SK-N-SH treated with all-trans-retinoic acid at 6 μM for 48 hours (cell line): ENCODE results near the gene TMOD3.

ENCODE experiments used
- ARNTL ChIP-seq: fragments of 450-650 bp; formaldehyde crosslinking; IDR thresholded peaks from 2 replicates; pipeline ENCODE4 v1.5.0; 2020; ENCODE audit warnings: low read depth, mild to moderate bottlenecking, moderate library complexity, borderline replicate concordance
- CREB5 ChIP-seq: fragments of 250-450 bp; sonication (Bioruptor Pico); IDR thresholded peaks from 2 replicates; pipeline ENCODE4 v1.5.1; 2020; ENCODE audit warnings: low read depth, mild to moderate bottlenecking, moderate library complexity
- ISL1 ChIP-seq: fragments of 250-450 bp; sonication (Bioruptor Pico); IDR thresholded peaks from 2 replicates; pipeline ENCODE4 v2.1.2; 2022; ENCODE audit warnings: mild to moderate bottlenecking, moderate library complexity
- PATZ1 ChIP-seq: fragments of 250-450 bp; sonication (Bioruptor Pico); IDR thresholded peaks from 2 replicates; pipeline ENCODE4 v1.8.0; 2020; ENCODE audit warnings: mild to moderate bottlenecking, moderate library complexity, borderline replicate concordance
- POU6F1 ChIP-seq: fragments of 250-450 bp; sonication (Bioruptor Pico); IDR thresholded peaks from 2 replicates; pipeline ENCODE4 v1.8.0; 2021; ENCODE audit warnings: low read depth, mild to moderate bottlenecking, moderate library complexity, borderline replicate concordance
- RARB ChIP-seq: fragments of 250-450 bp; sonication (Bioruptor Pico); IDR thresholded peaks from 2 replicates; pipeline ENCODE4 v1.8.0; 2021; ENCODE audit warnings: mild to moderate bottlenecking, moderate library complexity
- ZC3H10 ChIP-seq: fragments of 250-450 bp; sonication (Bioruptor Pico); IDR thresholded peaks from 2 replicates; pipeline ENCODE4 v1.5.1; 2021; ENCODE audit warnings: mild to moderate bottlenecking, moderate library complexity
- TF ChIP-seq, protein P1 (sequence below): fragments of 250-450 bp; sonication (Bioruptor Pico); IDR thresholded peaks from 2 replicates; pipeline ENCODE4 v1.5.0; 2020; ENCODE audit warnings: mild to moderate bottlenecking, moderate library complexity
- TF ChIP-seq, protein P2 (sequence below): fragments of 250-450 bp; sonication (Bioruptor Pico); IDR thresholded peaks from 2 replicates; pipeline ENCODE4 v1.5.1; 2021; ENCODE audit warnings: mild to moderate bottlenecking, moderate library complexity

DNA sequence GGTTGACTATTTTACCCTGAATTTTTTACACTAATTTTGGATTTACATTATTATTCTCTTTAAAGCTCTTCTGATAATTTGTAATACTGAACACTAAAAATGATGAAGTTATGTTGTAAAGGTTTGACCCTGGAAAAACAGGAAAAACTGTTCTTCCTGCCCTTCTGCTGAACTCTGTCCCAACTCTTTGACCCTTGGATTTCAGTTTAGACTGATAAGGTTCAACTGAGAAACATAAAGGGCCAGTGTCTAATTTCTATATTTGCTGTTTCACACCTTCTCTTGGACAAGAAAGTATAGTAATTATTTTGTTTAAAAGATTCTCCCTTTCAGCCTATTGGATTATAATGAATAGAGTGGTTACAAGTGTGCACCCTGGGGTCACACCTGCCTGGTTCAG lies 12.8 kb upstream of the TMOD3 start:
- TF ChIP-seq PATZ1 (CRISPR knock-in tag): no peak
- no peak for TF ChIP-seq RARB
- TF ChIP-seq POU6F1 (CRISPR knock-in tag): no peak
- TF ChIP-seq ZC3H10 (CRISPR knock-in tag): no peak
- TF ChIP-seq ARNTL: no peak
- TF ChIP-seq, protein P1, sequence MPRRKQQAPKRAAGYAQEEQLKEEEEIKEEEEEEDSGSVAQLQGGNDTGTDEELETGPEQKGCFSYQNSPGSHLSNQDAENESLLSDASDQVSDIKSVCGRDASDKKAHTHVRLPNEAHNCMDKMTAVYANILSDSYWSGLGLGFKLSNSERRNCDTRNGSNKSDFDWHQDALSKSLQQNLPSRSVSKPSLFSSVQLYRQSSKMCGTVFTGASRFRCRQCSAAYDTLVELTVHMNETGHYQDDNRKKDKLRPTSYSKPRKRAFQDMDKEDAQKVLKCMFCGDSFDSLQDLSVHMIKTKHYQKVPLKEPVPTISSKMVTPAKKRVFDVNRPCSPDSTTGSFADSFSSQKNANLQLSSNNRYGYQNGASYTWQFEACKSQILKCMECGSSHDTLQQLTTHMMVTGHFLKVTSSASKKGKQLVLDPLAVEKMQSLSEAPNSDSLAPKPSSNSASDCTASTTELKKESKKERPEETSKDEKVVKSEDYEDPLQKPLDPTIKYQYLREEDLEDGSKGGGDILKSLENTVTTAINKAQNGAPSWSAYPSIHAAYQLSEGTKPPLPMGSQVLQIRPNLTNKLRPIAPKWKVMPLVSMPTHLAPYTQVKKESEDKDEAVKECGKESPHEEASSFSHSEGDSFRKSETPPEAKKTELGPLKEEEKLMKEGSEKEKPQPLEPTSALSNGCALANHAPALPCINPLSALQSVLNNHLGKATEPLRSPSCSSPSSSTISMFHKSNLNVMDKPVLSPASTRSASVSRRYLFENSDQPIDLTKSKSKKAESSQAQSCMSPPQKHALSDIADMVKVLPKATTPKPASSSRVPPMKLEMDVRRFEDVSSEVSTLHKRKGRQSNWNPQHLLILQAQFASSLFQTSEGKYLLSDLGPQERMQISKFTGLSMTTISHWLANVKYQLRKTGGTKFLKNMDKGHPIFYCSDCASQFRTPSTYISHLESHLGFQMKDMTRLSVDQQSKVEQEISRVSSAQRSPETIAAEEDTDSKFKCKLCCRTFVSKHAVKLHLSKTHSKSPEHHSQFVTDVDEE (CRISPR knock-in tag): no peak
- no peak for TF ChIP-seq ISL1 (CRISPR knock-in tag)
- TF ChIP-seq, protein P2, sequence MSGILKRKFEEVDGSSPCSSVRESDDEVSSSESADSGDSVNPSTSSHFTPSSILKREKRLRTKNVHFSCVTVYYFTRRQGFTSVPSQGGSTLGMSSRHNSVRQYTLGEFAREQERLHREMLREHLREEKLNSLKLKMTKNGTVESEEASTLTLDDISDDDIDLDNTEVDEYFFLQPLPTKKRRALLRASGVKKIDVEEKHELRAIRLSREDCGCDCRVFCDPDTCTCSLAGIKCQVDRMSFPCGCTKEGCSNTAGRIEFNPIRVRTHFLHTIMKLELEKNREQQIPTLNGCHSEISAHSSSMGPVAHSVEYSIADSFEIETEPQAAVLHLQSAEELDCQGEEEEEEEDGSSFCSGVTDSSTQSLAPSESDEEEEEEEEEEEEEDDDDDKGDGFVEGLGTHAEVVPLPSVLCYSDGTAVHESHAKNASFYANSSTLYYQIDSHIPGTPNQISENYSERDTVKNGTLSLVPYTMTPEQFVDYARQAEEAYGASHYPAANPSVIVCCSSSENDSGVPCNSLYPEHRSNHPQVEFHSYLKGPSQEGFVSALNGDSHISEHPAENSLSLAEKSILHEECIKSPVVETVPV (CRISPR knock-in tag): no peak
- TF ChIP-seq CREB5 (CRISPR knock-in tag): no peak
